ENCODE data around the gene GABARAPL2.

Gene GABARAPL2

GRCh38 chr16:75620326-75621169 lies 54.4 kb downstream of the GABARAPL2 start:
- Histone ChIP-seq H3K4me3 (ENCODE audit: low read depth in 1 of 2, low read length in 2 of 2) (no peak overlapping the region), H3K9ac (ENCODE audit: low read depth, low read length) (no peak overlapping the region), H3K27ac (ENCODE audit: low read length) (no peak overlapping the region), H3K79me2 (ENCODE audit: insufficient read depth, low read length) (peaks cover 24% of the 10 kb centered on the region), H3K4me2 (ENCODE audit: insufficient read depth, low read length) (peak overlapping the region; percentile 91; the same call in 1 of the 2 replicates), H2AFZ (ENCODE audit: low read depth, low read length) (no peak overlapping the region), H3K4me1 (ENCODE audit: insufficient read depth, low read length) (peaks cover 30% of the 10 kb centered on the region), H3K27me3 (ENCODE audit: insufficient read depth, low read length, poor library complexity) (no peaks in the 10 kb centered on the region), H4K20me1 (ENCODE audit: insufficient read depth, low read length) (no peaks in the 10 kb centered on the region), H3K9me3 (ENCODE audit: insufficient read depth, low read length, severe bottlenecking) (no peaks in the 10 kb centered on the region), H3K36me3 (ENCODE audit: insufficient read depth, low read length) (peaks cover 53% of the 10 kb centered on the region)
- TF ChIP-seq EZH2 (IDR thresholded peaks at IDR 0.05; ENCODE audit: borderline replicate concordance, low read depth, low read length, severe bottlenecking) = no peak
- TF ChIP-seq, protein P1, sequence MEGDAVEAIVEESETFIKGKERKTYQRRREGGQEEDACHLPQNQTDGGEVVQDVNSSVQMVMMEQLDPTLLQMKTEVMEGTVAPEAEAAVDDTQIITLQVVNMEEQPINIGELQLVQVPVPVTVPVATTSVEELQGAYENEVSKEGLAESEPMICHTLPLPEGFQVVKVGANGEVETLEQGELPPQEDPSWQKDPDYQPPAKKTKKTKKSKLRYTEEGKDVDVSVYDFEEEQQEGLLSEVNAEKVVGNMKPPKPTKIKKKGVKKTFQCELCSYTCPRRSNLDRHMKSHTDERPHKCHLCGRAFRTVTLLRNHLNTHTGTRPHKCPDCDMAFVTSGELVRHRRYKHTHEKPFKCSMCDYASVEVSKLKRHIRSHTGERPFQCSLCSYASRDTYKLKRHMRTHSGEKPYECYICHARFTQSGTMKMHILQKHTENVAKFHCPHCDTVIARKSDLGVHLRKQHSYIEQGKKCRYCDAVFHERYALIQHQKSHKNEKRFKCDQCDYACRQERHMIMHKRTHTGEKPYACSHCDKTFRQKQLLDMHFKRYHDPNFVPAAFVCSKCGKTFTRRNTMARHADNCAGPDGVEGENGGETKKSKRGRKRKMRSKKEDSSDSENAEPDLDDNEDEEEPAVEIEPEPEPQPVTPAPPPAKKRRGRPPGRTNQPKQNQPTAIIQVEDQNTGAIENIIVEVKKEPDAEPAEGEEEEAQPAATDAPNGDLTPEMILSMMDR (IDR thresholded peaks at IDR 0.05; ENCODE audit: borderline replicate concordance, extremely low read depth, low read length, poor library complexity, severe bottlenecking) = no peak
- no peak for DNase-seq
- ATAC-seq (ENCODE audit: insufficient read depth, low read depth) = no peak

DNA sequence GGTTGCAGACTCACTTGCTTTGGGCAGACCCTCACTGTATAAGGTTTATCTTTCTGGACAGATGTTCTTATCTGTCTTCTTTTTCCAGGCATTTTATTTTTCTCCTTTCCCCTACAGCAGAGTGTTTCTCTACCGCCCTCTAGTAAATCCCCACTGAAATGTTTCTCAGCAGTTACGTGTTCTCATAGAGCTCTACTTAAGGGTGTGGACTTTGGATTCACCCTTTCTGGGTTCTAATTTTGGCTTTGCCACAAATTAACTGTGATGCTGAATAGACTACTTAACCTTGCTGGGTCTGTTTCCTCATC lies 54.9 kb downstream of the GABARAPL2 start:
- H3K4me3 ChIP-seq (ENCODE audit: low read depth in 1 of 2, low read length in 2 of 2) = no peak overlapping the region
- no peaks in the 10 kb centered on the region for H3K9me3 ChIP-seq (ENCODE audit: insufficient read depth, low read length, severe bottlenecking)
- H3K4me1 ChIP-seq (ENCODE audit: insufficient read depth, low read length) = peaks cover 30% of the 10 kb centered on the region
- DNase-seq (no peak), ATAC-seq (ENCODE audit: insufficient read depth, low read depth) (no peak)
- peak overlapping the region; percentile 91 for H3K4me2 ChIP-seq (ENCODE audit: insufficient read depth, low read length)
- H3K27ac ChIP-seq (ENCODE audit: low read length) = no peak overlapping the region
- no peak overlapping the region for H3K9ac ChIP-seq (ENCODE audit: low read depth, low read length)
- no peaks in the 10 kb centered on the region for H3K27me3 ChIP-seq (ENCODE audit: insufficient read depth, low read length, poor library complexity)
- H4K20me1 ChIP-seq (ENCODE audit: insufficient read depth, low read length) = no peaks in the 10 kb centered on the region
- H2AFZ ChIP-seq (ENCODE audit: low read depth, low read length) = no peak overlapping the region
- H3K36me3 ChIP-seq (ENCODE audit: insufficient read depth, low read length) = peaks cover 53% of the 10 kb centered on the region
- peaks cover 24% of the 10 kb centered on the region for H3K79me2 ChIP-seq (ENCODE audit: insufficient read depth, low read length)
- TF ChIP-seq, protein P1 (IDR thresholded peaks at IDR 0.05; ENCODE audit: borderline replicate concordance, extremely low read depth, low read length, poor library complexity, severe bottlenecking) = peak; percentile 50
- no peak for TF ChIP-seq EZH2 (IDR thresholded peaks at IDR 0.05; ENCODE audit: borderline replicate concordance, low read depth, low read length, severe bottlenecking)

DNA sequence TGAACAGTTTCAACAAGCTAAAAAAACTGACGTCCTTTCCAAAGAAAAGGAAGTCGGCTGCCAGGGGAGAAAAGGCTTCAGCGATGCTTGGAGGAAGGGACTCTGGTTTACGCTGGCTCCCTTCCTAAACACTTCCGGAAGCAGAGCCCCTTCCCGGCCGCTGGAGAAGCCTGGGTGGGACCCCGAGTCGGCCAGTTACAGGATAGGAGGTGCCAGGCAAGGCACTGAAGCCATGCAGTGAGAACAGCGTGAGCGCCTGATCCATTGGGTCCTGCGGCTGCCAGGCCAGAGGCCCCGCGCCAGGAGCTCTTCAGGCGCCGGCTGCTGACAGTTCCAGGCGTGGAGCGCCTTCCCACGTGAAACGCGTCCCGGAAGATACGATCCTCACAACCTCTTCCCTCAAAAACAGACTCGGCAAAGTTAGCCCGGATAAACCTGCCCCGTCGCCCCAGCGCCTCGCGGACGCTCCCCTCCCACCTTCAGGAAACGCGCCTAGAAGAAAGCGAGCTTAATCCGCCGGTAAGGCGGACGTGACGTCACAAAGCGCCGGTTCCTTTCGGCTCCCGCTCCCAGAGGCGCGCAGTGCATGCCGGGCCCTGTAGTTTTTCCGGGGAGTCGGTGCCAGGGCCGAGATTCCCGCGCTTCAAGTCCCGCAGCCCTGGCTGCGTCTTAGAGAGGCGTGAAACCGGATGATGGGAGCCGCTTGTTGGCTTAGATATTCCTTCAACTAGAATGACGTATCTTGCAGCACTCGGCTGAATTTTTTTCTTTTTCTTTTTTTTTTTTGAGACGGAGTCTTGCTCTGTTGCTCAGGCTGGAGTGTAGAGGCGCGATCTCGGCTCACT lies 56.8 kb downstream of the GABARAPL2 start, which contains the start of gene ADAT1:
TSS of gene ADAT1 (minus strand) at position 521 of the 845 bp plus-strand sequence. CDS start 2,482 bp downstream, outside the sequence.
- H3K9ac ChIP-seq (ENCODE audit: low read depth, low read length) = peak within 1 kb of the TSS; percentile 82
- H3K36me3 ChIP-seq (ENCODE audit: insufficient read depth, low read length) = peaks cover 54% of the 10 kb centered on the region
- H3K4me2 ChIP-seq (ENCODE audit: insufficient read depth, low read length) = peak within 1 kb of the TSS; percentile 91
- H3K79me2 ChIP-seq (ENCODE audit: insufficient read depth, low read length) = peaks cover 24% of the 10 kb centered on the region
- H2AFZ ChIP-seq (ENCODE audit: low read depth, low read length) = peak within 1 kb of the TSS; percentile 77
- peak; percentile 95 for ATAC-seq (ENCODE audit: insufficient read depth, low read depth)
- peak within 1 kb of the TSS; percentile 52 to 72 for H3K4me3 ChIP-seq (ENCODE audit: low read depth in 1 of 2, low read length in 2 of 2)
- no peaks in the 10 kb centered on the region for H3K9me3 ChIP-seq (ENCODE audit: insufficient read depth, low read length, severe bottlenecking)
- peaks cover 31% of the 10 kb centered on the region for H3K4me1 ChIP-seq (ENCODE audit: insufficient read depth, low read length)
- TF ChIP-seq, protein P1 (IDR thresholded peaks at IDR 0.05; ENCODE audit: borderline replicate concordance, extremely low read depth, low read length, poor library complexity, severe bottlenecking) = no peak
- no peak for TF ChIP-seq EZH2 (IDR thresholded peaks at IDR 0.05; ENCODE audit: borderline replicate concordance, low read depth, low read length, severe bottlenecking)
- H3K27me3 ChIP-seq (ENCODE audit: insufficient read depth, low read length, poor library complexity) = no peaks in the 10 kb centered on the region
- peak within 1 kb of the TSS; percentile 82 for H3K27ac ChIP-seq (ENCODE audit: low read length)
- H4K20me1 ChIP-seq (ENCODE audit: insufficient read depth, low read length) = no peaks in the 10 kb centered on the region
- peak; percentile 98 for DNase-seq

All from DND-41 (cell line).